GM18870 (cell line): ENCODE results near the gene ARL3.
"Not testable (repeated sequence)": the region's sequence is repeated elsewhere in the genome, so short reads cannot be mapped to it uniquely, and the experiment has no call there.

Experiments used
- ATAC-seq: cut with Tn5 transposase; IDR thresholded peaks from one replicate; pipeline ENCODE4 v1.9.1; 2021; ENCODE audit warnings: moderate library complexity; ENCODE audit not compliant: unreplicated experiment

Gene ARL3

DNA sequence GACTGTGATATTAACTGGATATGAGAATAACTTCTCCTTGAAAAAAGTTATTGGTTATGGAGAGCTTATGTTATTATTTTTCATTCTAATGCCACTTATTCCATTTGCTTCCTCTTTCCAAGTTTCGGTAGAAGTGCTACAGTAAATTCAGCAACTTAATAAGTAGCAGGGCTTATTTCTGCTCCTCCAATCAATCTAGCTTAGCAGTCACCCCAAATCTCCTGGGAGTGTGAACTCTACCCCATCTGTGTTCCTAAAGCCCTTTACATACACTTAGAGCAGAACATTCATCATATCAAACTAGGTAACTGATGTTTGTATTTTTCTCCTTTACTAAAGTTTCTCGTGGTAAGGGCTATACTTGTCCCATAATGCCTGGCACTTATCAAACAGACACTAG lies 8.7 kb downstream of the ARL3 start:
- no peak for ATAC-seq

GRCh38 chr10:102704915-102705314 lies 9.3 kb downstream of the ARL3 start:
- ATAC-seq = no peak

- ATAC-seq = no peak
These were observed 11.5 kb downstream of the ARL3 start for GRCh38 chr10:102702742-102703141.

GRCh38 chr10:102701796-102702195 lies 12.4 kb downstream of the ARL3 start:
- ATAC-seq = no peak

DNA sequence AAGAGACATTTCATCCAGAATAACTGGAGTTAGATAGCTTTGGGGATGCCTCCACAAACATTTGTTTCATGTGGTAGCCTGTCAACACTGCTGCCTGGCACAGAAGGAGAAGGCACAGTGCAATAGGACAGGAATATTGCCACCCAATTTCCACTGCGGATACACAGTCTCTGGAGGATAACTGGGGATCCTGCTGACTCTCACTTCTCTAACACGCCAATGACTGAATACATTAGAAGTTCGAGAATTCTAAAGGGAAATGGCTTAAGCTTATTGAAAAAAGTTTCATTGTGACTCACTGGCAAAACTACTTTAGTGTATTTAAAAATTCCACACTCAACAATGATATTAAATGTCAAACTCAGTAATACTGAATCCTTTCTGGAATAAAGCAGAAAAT lies 12.9 kb downstream of the ARL3 start:
- no peak for ATAC-seq

GRCh38 chr10:102698894-102699293 lies 15.3 kb downstream of the ARL3 start:
- no peak for ATAC-seq

GRCh38 chr10:102696736-102697135 lies 17.5 kb downstream of the ARL3 start:
- no peak for ATAC-seq

DNA sequence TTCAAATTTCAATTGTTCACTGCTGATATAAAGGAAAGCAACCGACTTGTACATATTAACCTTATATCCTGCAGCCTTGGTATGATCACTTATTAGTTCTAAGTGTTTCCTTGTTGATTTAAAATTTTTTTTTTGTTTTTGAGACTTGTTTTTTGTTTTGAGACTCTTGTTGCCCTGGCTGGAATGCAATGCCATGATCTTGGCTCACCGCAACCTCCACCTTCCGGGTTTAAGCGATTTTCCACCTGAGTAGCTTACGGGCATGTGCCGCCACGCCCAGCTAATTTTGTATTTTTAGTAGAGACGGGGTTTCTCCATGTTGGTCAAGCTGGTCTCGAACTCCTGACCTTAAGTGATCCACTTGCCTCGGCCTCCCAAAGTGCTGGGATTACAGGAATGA lies 18.8 kb downstream of the ARL3 start:
- not testable (repeated sequence) for ATAC-seq

- no peak for ATAC-seq
These were observed 22.7 kb downstream of the ARL3 start for GRCh38 chr10:102691285-102692066.

GRCh38 chr10:102683736-102684135 lies 30.5 kb downstream of the ARL3 start:
- ATAC-seq = no peak

GRCh38 chr10:102682981-102683380 lies 31.2 kb downstream of the ARL3 start:
- no peak for ATAC-seq

DNA sequence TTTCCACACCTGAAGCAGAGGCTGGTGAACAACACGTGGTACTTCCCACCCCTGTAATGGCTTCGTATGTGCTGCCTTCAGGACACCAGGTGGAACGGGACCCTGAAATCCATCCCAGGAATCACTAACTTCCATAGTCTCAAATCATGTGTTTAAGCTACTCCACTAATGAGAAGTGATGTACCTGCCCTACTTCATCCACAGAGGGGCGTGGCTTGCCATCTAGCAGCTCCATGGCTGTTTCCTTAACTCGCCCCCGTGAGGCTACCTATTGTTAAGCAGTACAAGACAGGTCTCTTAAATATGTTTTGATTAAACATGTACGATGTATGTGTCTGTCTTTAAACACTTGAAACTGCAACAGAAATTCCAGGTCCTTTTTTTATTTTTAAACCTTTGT lies 31.8 kb downstream of the ARL3 start:
- ATAC-seq = no peak

GRCh38 chr10:102681696-102682095 lies 32.5 kb downstream of the ARL3 start:
- ATAC-seq = no peak

GRCh38 chr10:102679596-102679995 lies 34.6 kb downstream of the ARL3 start:
- no peak for ATAC-seq

GRCh38 chr10:102678842-102679289 lies 35.3 kb downstream of the ARL3 start:
- ATAC-seq = no peak

DNA sequence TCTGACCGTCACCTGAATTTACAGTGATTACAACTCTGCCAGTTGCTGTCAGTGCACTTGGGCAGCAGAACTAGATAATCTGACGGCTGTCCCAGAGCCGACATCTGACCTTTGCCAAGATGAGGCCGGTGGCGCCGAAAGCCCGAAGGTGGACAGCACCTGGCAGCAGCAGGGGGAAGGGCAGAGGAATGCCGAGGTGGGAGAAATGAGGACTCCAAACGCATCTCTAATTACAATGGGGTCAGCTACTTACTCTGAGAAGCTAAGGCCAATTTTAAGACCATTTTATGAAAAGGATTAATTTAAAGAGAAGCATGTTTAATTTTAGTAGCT lies 36.2 kb downstream of the ARL3 start:
- no peak for ATAC-seq

DNA sequence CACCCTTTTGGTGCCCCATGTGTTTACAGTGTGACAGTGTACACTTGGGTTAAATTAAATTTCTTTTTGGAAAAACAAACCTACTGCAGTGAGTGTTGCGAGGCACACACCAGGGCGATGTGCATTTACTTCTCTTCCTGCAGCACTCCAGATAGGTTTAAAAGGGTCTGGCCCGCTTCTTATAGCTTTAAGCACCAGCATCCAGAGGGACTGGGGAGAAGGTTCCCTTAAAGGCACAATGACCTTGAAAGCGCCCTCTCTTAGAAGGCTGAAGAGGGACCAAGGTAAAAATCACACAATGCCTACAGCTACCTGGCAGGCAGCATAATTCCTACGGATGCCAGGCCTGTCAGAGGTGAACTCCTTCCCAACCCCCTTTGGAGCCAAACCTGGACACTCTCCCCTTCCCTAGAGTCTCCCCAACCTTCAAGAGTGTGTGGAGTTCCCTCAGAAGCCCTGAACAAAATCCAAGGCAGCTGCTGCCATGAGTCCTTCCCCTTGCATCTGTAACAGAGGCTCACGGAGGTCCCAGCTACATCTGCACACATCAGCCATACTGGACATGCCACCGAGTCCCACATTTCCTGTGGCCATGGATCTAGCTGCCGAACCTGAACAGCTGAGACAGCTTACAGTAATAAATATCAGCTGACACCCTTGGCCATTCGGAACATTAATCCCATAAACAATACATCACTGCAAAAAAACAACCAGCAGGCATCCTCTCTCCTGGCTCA lies 36.7 kb downstream of the ARL3 start:
- no peak for ATAC-seq

GRCh38 chr10:102676534-102677315 lies 37.5 kb downstream of the ARL3 start:
- no peak for ATAC-seq

DNA sequence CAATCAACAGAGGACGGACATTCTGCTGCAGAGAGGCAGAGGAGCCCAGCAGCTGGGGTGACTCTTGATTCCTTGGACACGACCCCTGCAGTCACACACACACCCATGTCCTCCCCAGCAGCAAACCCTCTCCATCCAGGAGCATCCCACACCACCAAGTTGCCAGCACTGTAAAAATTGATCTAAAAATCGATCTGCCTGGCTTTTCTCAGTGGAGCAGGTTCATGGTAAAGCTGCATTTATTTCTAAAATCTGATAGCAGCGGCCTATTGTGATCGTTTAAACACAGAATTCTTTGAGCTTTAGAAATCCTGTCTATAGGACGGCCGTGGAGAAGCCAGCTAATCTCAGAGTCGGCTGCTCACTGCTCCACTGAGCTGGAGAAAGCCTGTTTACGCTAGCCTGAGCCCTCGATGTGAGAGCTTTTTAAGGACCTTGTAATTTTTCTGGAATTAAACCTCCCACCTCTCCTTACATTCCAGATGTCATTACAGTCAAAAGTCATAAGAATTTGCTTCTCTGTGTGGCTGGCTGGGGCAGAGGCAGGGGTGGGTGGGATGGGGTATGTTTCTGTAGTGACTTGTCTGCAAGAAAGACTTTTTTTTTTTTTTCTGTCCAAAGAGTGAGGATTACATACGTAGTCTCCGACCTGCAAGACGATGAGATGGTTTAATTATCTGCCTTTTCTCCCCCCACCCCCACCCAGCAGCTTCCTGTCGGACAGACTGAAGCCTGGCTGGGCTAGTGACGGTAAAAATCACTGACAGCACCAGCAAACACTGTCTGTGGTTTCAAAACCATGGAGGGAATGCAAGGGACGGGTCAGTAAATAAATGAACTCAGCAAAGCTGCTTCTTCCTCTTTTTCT lies 38.3 kb downstream of the ARL3 start:
- ATAC-seq = no peak

DNA sequence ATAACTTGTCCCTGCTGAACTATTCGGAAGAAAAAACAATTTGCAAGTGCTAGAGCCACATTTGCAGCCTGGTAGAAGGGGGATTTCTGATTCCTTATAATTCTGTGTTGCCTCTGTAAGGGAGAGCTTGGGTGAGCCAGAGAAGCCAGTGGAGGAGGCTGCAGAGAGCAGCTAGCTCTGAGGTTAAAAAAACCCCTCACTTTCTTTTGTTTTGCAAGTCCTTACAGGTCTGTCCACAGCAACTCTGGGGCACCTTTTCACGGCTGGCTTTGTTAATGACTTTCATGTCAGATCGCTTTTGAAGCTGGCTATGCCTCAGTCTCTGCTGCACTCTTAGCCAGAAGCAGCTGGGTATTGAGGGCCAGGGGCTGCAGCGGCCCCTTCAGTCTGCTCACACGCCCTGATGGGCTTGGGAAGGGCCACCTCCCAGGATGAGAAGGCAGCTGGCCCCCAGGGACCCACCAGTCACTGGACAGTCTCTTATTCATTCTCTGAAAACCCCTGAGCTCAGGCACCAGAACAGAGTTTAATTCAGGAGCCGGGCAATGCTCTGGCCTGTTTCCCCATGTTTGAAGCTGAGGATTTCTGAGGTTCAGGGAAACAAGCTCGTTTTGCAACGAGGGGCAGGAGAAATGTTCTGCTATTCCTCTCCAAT lies 39.1 kb downstream of the ARL3 start:
- no peak for ATAC-seq
